ENCODE measurements around the gene SLC25A42.

DNA sequence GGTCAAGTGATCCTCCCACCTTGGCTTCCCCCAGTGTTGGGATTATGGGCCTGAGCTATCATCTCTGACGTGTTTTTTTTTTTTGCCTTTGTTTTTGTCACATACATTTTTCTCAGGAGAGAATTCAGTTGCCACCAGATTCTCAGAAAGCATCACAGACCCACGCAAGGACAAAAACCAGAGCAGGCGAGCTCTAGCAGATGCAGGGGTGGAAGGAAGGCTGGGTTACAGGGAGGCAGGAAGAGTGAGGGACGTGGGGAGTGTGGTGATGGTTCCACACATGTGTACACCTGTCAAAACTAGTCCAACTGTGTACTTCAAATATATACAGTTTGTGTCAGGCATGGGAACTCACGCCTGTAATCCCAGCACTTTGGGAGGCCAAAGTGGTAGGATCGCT is 70.2 kb downstream of the SLC25A42 start:
- TF ChIP-seq SUZ12 (IDR thresholded peaks at IDR 0.05; ENCODE audit: extremely low read depth, insufficient read depth, insufficient read length) (no peak), ZNF274 (IDR thresholded peaks at IDR 0.05; ENCODE audit: low read depth, low read length) (no peak)

Measured in NT2/D1 (cell line).